ENCODE results near the gene GHRHR.

DNA sequence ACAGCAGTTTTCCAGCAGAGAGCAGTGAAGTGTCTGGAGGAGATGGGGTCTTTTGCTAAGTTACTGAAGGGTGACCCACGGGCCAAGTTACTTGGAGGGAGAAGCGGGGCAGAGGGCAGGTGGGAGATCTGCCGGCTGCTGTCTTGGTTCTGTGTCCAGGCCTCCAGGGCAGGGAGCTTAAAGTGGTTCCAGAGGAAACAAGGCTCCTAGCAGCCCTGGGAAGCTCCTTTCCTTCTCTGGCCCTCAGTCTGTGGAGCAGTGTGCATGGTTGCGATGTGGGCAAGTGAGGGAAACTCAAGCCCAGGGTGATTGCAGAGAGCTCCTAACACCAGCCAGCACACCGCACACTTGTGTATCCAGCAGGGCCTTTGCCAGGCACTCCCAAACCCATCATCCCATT lies 6.3 kb downstream of the GHRHR start:
- TF ChIP-seq CTCF (IDR thresholded peaks at IDR 0.05; ENCODE audit: low read depth, low read length) (no peak), MAX (IDR thresholded peaks at IDR 0.05; ENCODE audit: low read depth, low read length) (no peak), POLR2A (IDR thresholded peaks at IDR 0.05; ENCODE audit: extremely low read depth, insufficient read length) (no peak), MYC (IDR thresholded peaks at IDR 0.05; ENCODE audit: low read depth, low read length) (no peak)

All from NB4 (cell line).